WI38 (cell line): ENCODE data around the gene FLNC.

Experiments
- H3K4me3 ChIP-seq: 2 replicates; pipeline ENCODE4 v1.5.1; 2011; ENCODE audit warnings: low read depth, mild to moderate bottlenecking, control low read depth, low read length
- CTCF ChIP-seq: IDR thresholded peaks from 2 replicates; pipeline ENCODE4 v1.5.1; 2012; ENCODE audit warnings: low read depth, mild to moderate bottlenecking, control low read depth, low read length

Gene FLNC

GRCh38 chr7:128832880-128833147, 2.6 kb downstream of the FLNC start:
- TF ChIP-seq CTCF: no peak
- peak overlapping the region; percentile 96 for H3K4me3 ChIP-seq

- peak overlapping the region; percentile 96 for H3K4me3 ChIP-seq
- no peak for TF ChIP-seq CTCF
These were observed 3.1 kb downstream of the FLNC start for GRCh38 chr7:128833148-128833945.

GRCh38 chr7:128833946-128834325, 3.7 kb downstream of the FLNC start:
- peak overlapping the region; percentile 96 for H3K4me3 ChIP-seq
- no peak for TF ChIP-seq CTCF

- H3K4me3 ChIP-seq: no peak overlapping the region
- no peak for TF ChIP-seq CTCF
These were observed 5.1 kb downstream of the FLNC start for GRCh38 chr7:128835231-128835751.

GRCh38 chr7:128835790-128836641, 5.8 kb downstream of the FLNC start:
- H3K4me3 ChIP-seq: no peak overlapping the region

GRCh38 chr7:128836729-128837348, 6.6 kb downstream of the FLNC start:
- no peak for TF ChIP-seq CTCF

More at GRCh38 chr7:128835790-128836641, 5.8 kb downstream of the FLNC start:
- no peak for TF ChIP-seq CTCF

More at GRCh38 chr7:128836729-128837348, 6.6 kb downstream of the FLNC start:
- H3K4me3 ChIP-seq: no peak overlapping the region
